ENCODE measurements around the gene ARMC9. TPM values are rescaled to one million over a fixed set of nuclear protein-coding genes. Genes with fewer than 3 reads are reported as not detected.
"Not testable (repeated sequence)": the region's sequence is repeated elsewhere in the genome, so short reads cannot be mapped to it uniquely, and the experiment has no call there.

The ARMC9 gene
- total and polyA plus RNA-seq, 2 donors from 2014 or later, result 7.3 to 18.2 TPM

GRCh38 chr2:231373786-231374349 lies 175.4 kb downstream of the ARMC9 start:
- TF ChIP-seq CTCF (IDR thresholded peaks at IDR 0.05; ENCODE audit: borderline replicate concordance, extremely low read depth, insufficient read depth), result no peak
- Histone ChIP-seq H3K9ac (ENCODE audit: low read length in 3 of 3) (no peak overlapping the region), H3K36me3 (ENCODE audit: control insufficient read depth in 2 of 3, insufficient read depth in 3 of 3, low read length in 3 of 3) (no peaks in the 10 kb centered on the region), H3K9me3 (ENCODE audit: control insufficient read depth in 2 of 3, insufficient read depth in 1 of 3, low read length in 3 of 3) (no peaks in the 10 kb centered on the region), H3K4me3 (ENCODE audit: low read length in 3 of 3) (no peak overlapping the region), H3K27me3 (ENCODE audit: control insufficient read depth, insufficient read depth, low read length) (no peaks in the 10 kb centered on the region), H3K4me1 (ENCODE audit: control insufficient read depth in 2 of 3, insufficient read depth in 2 of 3, low read depth in 1 of 3, low read length in 3 of 3) (no peaks in the 10 kb centered on the region), H3K27ac (ENCODE audit: low read depth in 2 of 2, low read length in 2 of 2) (no peak overlapping the region)
- no peak for FAIRE-seq
- intact Hi-C loops (cut with DNase I), result no loop called here
- DNase-seq, result no peak

- Histone ChIP-seq H3K9me3 (ENCODE audit: control insufficient read depth in 2 of 3, insufficient read depth in 1 of 3, low read length in 3 of 3) (no peaks in the 10 kb centered on the region), H3K4me3 (ENCODE audit: low read length in 3 of 3) (no peak overlapping the region), H3K27ac (ENCODE audit: low read depth in 2 of 2, low read length in 2 of 2) (no peak overlapping the region), H3K4me1 (ENCODE audit: control insufficient read depth in 2 of 3, insufficient read depth in 2 of 3, low read depth in 1 of 3, low read length in 3 of 3) (no peaks in the 10 kb centered on the region), H3K36me3 (ENCODE audit: control insufficient read depth in 2 of 3, insufficient read depth in 3 of 3, low read length in 3 of 3) (no peaks in the 10 kb centered on the region), H3K9ac (ENCODE audit: low read length in 3 of 3) (no peak overlapping the region), H3K27me3 (ENCODE audit: control insufficient read depth, insufficient read depth, low read length) (no peaks in the 10 kb centered on the region)
- DNase-seq (no peak), FAIRE-seq (no peak)
- no peak for TF ChIP-seq CTCF (IDR thresholded peaks at IDR 0.05; ENCODE audit: borderline replicate concordance, extremely low read depth, insufficient read depth)
- intact Hi-C loops (cut with DNase I), result no loop called here
Observed at GRCh38 chr2:231374771-231375170, 176.3 kb downstream of the ARMC9 start.

- H3K27me3 ChIP-seq (ENCODE audit: control insufficient read depth, insufficient read depth, low read length); H3K9me3 ChIP-seq (ENCODE audit: control insufficient read depth in 2 of 3, insufficient read depth in 1 of 3, low read length in 3 of 3); H3K4me1 ChIP-seq (ENCODE audit: control insufficient read depth in 2 of 3, insufficient read depth in 2 of 3, low read depth in 1 of 3, low read length in 3 of 3); H3K27ac ChIP-seq (ENCODE audit: low read depth in 2 of 2, low read length in 2 of 2); FAIRE-seq; H3K36me3 ChIP-seq (ENCODE audit: control insufficient read depth in 2 of 3, insufficient read depth in 3 of 3, low read length in 3 of 3); intact Hi-C loops (cut with DNase I); DNase-seq; H3K9ac ChIP-seq (ENCODE audit: low read length in 3 of 3); H3K4me3 ChIP-seq (ENCODE audit: low read length in 3 of 3): not testable (repeated sequence)
Observed at GRCh38 chr2:231375994-231376615, 177.7 kb downstream of the ARMC9 start.

- DNase-seq (no peak), FAIRE-seq (no peak)
- no peaks in the 10 kb centered on the region for H3K4me1 ChIP-seq (ENCODE audit: control insufficient read depth in 2 of 3, insufficient read depth in 2 of 3, low read depth in 1 of 3, low read length in 3 of 3)
- H3K4me3 ChIP-seq (ENCODE audit: low read length in 3 of 3), result no peak overlapping the region
- no peak for TF ChIP-seq CTCF (IDR thresholded peaks at IDR 0.05; ENCODE audit: borderline replicate concordance, extremely low read depth, insufficient read depth)
- intact Hi-C loops (cut with DNase I), result no loop called here
- H3K27ac ChIP-seq (ENCODE audit: low read depth in 2 of 2, low read length in 2 of 2), result no peak overlapping the region
- H3K27me3 ChIP-seq (ENCODE audit: control insufficient read depth, insufficient read depth, low read length), result no peaks in the 10 kb centered on the region
- H3K9ac ChIP-seq (ENCODE audit: low read length in 3 of 3), result no peak overlapping the region
- no peaks in the 10 kb centered on the region for H3K36me3 ChIP-seq (ENCODE audit: control insufficient read depth in 2 of 3, insufficient read depth in 3 of 3, low read length in 3 of 3)
- no peaks in the 10 kb centered on the region for H3K9me3 ChIP-seq (ENCODE audit: control insufficient read depth in 2 of 3, insufficient read depth in 1 of 3, low read length in 3 of 3)
Observed at GRCh38 chr2:231376857-231377256, 178.4 kb downstream of the ARMC9 start.
